ENCODE measurements around the gene PRG3. TPM values are rescaled to one million over a fixed set of nuclear protein-coding genes. Genes with fewer than 3 reads are reported as not detected.

PRG3 gene
- total RNA-seq, 2 experiments from 2014 or later, result not detected

GRCh38 chr11:57357310-57357709, 23.6 kb downstream of the PRG3 start:
- H3K27me3 Mint-ChIP-seq, result peaks cover 18% of the 10 kb centered on the region
- no peaks in the 10 kb centered on the region for H3K36me3 Mint-ChIP-seq (ENCODE audit: low read depth)
- intact Hi-C loops (cut with DNase I, micrococcal nuclease), result loop anchor here in 1 of 2 experiments (5.0 kb wide), 1 partner anchor 75 kb away; no protein-coding TSS in a partner anchor
- H3K4me1 Mint-ChIP-seq (ENCODE audit: low read depth), result no peaks in the 10 kb centered on the region
- H3K4me3 ChIP-seq (ENCODE audit: low read length), result no peak overlapping the region
- H3K9me3 Mint-ChIP-seq, result no peaks in the 10 kb centered on the region
- H3K27me3 ChIP-seq (ENCODE audit: control insufficient read depth in 1 of 2, insufficient read depth in 2 of 2, low read length in 2 of 2), result no peaks in the 10 kb centered on the region
- H3K9me3 ChIP-seq (ENCODE audit: control insufficient read depth in 1 of 2, insufficient read depth in 1 of 2, low read length in 2 of 2), result no peaks in the 10 kb centered on the region
- no peak overlapping the region for H3K27ac ChIP-seq (ENCODE audit: low read depth in 1 of 2, low read length in 2 of 2)
- no peak for TF ChIP-seq CTCF (IDR thresholded peaks at IDR 0.05)
- ChIA-PET CTCF (no interaction called here), POLR2A (no interaction called here)
- H3K4me1 ChIP-seq (ENCODE audit: insufficient read depth, low read length), result no peaks in the 10 kb centered on the region
- DNase-seq (no peak), ATAC-seq (ENCODE audit: poor library complexity) (no peak)
- H3K36me3 ChIP-seq (ENCODE audit: insufficient read depth, low read length), result no peaks in the 10 kb centered on the region
- H3K4me3 Mint-ChIP-seq, result no peak overlapping the region
- no peak overlapping the region for H3K27ac Mint-ChIP-seq

GRCh38 chr11:57356268-57356667, 24.7 kb downstream of the PRG3 start:
- ATAC-seq (ENCODE audit: poor library complexity), result no peak
- Mint-ChIP-seq H3K27me3 (peaks cover 23% of the 10 kb centered on the region), H3K4me1 (ENCODE audit: low read depth) (no peaks in the 10 kb centered on the region), H3K27ac (no peak overlapping the region), H3K9me3 (no peaks in the 10 kb centered on the region), H3K4me3 (no peak overlapping the region), H3K36me3 (ENCODE audit: low read depth) (no peaks in the 10 kb centered on the region)
- Histone ChIP-seq H3K27me3 (ENCODE audit: control insufficient read depth in 1 of 2, insufficient read depth in 2 of 2, low read length in 2 of 2) (no peaks in the 10 kb centered on the region), H3K4me1 (ENCODE audit: insufficient read depth, low read length) (no peaks in the 10 kb centered on the region), H3K36me3 (ENCODE audit: insufficient read depth, low read length) (no peaks in the 10 kb centered on the region), H3K27ac (ENCODE audit: low read depth in 1 of 2, low read length in 2 of 2) (no peak overlapping the region), H3K9me3 (ENCODE audit: control insufficient read depth in 1 of 2, insufficient read depth in 1 of 2, low read length in 2 of 2) (no peaks in the 10 kb centered on the region), H3K4me3 (ENCODE audit: low read length) (no peak overlapping the region)
- DNase-seq, result no peak
- no peak for TF ChIP-seq CTCF (IDR thresholded peaks at IDR 0.05)
- ChIA-PET POLR2A (no interaction called here), CTCF (interaction anchor here (0.9 kb wide), 1 partner anchor 102 kb away, joined by 3 read pairs; no protein-coding TSS in a partner anchor)
- intact Hi-C loops (cut with DNase I, micrococcal nuclease), result loop anchor here in 1 of 2 experiments (5.0 kb wide), 1 partner anchor 76 kb away; no protein-coding TSS in a partner anchor

- TF ChIP-seq CTCF (IDR thresholded peaks at IDR 0.05), result no peak
- Mint-ChIP-seq H3K4me3 (no peak overlapping the region), H3K9me3 (no peaks in the 10 kb centered on the region), H3K4me1 (ENCODE audit: low read depth) (peaks cover 4% of the 10 kb centered on the region), H3K27me3 (peaks cover 23% of the 10 kb centered on the region), H3K27ac (no peak overlapping the region), H3K36me3 (ENCODE audit: low read depth) (no peaks in the 10 kb centered on the region)
- Histone ChIP-seq H3K4me1 (ENCODE audit: insufficient read depth, low read length) (peaks cover 5% of the 10 kb centered on the region), H3K9me3 (ENCODE audit: control insufficient read depth in 1 of 2, insufficient read depth in 1 of 2, low read length in 2 of 2) (no peaks in the 10 kb centered on the region), H3K4me3 (ENCODE audit: low read length) (no peak overlapping the region), H3K27me3 (ENCODE audit: control insufficient read depth in 1 of 2, insufficient read depth in 2 of 2, low read length in 2 of 2) (peaks cover 0 to 3% of the 10 kb centered on the region in 2 experiments), H3K36me3 (ENCODE audit: insufficient read depth, low read length) (no peaks in the 10 kb centered on the region), H3K27ac (ENCODE audit: low read depth in 1 of 2, low read length in 2 of 2) (no peak overlapping the region)
- DNase-seq, result no peak
- no peak for ATAC-seq (ENCODE audit: poor library complexity)
- intact Hi-C loops (cut with DNase I, micrococcal nuclease), result loop anchor here in 1 of 2 experiments (5.0 kb wide), 1 partner anchor 78 kb away; no protein-coding TSS in a partner anchor
- POLR2A ChIA-PET, result no interaction called here
- CTCF ChIA-PET, result no interaction called here
Observed at GRCh38 chr11:57354699-57355098, 26.3 kb downstream of the PRG3 start.
